SIG-M5 (cell line): ENCODE data around the gene BPI.
"Not testable (repeated sequence)": the region's sequence is repeated elsewhere in the genome, so short reads cannot be mapped to it uniquely, and the experiment has no call there.

ENCODE experiments used
- DNase-seq: peaks from one replicate; lab custom pipeline; 2025; lab: John Stamatoyannopoulos, UW

Gene BPI

DNA sequence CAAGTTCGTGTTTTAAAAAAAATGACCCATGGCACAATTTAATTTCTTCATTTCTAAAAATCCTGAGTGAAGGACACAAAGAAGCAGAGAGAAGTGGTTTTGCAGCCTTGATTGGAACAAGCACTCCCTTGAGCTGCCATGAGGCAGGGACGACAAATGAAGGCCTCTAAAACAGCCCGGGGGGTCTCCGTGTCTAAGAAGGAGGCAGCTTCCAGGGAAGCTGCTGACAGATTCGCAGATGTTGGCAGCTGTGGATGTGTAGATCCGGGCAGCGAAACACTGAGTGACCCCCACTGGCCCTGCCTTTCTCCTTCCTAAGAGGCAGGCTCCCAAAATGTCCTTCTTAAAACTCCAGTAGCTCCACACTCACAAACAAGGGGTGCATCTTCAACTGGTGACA lies 32.8 kb downstream of the BPI start:
- no peak for DNase-seq

GRCh38 chr20:38337561-38338140 lies 33.7 kb downstream of the BPI start:
- no peak for DNase-seq

DNA sequence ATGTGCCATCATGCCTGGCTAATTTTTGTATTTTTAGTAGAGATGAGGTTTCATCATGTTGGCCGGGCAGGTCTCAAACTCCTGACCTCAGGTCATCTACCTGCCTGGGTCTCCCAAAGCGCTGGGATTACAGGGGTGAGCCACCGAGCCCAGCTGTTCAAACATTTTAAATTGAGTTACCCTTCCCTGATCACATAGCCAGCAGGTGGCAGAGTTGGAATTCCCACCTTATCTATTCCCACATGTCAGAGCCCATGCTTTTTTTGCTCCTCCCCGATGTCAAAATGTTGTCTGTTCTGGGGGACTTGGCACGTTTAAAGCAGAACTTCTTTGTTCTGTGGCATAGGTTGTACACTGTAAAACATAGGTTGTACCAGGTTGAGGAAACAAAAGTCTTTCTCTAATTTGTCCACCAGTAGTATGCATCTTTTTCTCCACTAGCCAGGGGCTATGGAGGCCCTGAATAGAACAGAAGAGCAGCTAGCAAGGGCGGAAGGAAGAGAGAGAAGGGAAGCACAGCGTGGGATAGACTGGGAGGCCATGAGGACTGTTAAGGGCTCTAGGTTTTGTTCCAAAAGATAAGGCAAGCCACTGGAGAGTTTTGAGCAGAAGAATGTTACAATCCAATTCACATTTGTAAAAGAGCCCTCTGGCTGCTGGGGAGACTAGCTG lies 35.0 kb downstream of the BPI start:
- no peak for DNase-seq

GRCh38 chr20:38339521-38339896 lies 35.6 kb downstream of the BPI start:
- DNase-seq = not testable (repeated sequence)

DNA sequence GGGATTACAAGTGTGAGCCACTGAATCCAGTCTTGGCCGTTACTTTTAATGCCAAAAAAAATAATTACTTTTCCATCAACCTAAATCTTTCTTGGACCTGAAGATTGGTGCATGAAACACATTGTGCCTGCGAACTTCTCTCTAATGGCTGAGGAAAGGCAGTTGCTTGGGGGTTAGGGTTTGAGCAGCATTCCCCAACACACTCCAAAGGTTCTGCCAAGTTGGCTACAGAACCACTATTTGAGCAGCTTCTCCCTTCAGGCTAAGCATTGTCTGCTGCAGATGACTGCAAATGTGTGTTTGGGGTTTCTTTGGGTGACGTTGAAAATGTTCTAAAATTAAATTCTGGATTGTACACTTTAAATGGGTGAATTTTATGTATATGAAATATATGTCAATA lies 36.0 kb downstream of the BPI start:
- no peak for DNase-seq

DNA sequence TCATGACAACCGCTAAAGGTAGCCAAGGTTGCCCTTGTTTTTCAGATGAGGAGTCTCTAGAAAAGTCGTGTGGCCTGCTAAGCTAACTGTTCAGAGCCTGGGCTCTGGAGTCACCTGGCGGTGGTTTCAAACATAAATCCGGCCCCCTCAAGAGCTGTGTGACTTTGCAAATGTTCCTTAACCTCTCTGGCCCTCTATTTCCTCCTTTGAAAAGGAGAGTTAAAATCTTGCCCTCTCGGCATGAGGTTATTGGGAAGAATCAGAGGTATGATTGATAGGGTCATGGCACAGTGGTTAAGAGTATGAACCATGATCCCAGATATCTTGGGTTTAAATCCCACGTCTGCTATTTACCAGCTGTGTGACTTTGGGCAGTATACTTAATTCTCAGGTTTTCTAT lies 36.7 kb downstream of the BPI start:
- no peak for DNase-seq

DNA sequence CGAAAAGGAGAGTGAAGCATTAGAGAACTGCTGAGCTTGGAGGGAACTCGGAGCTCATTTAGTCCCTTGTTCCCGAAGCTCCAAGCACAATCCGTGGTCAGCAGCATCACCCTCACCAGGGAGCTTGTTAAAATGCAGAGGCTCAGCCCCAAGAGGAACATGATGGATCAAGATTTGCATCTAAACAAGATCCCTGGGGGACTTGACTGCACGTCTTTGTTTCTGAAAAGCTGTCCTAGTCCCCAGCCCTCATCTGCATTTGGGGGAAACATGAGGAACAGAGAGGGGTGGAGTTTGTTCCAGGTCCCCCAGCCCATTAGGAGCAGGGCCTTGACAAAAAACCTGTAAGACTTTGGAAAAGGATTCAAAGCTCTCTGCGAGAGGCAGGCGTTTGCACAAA lies 38.3 kb downstream of the BPI start:
- DNase-seq = no peak

GRCh38 chr20:38342713-38343310 lies 38.9 kb downstream of the BPI start:
- no peak for DNase-seq

- no peak for DNase-seq
These were observed 39.6 kb downstream of the BPI start for GRCh38 chr20:38343311-38344106.

- DNase-seq = no peak
These were observed 40.2 kb downstream of the BPI start for GRCh38 chr20:38344107-38344701.

- no peak for DNase-seq
These were observed 41.7 kb downstream of the BPI start for GRCh38 chr20:38345643-38346042.

GRCh38 chr20:38346247-38346651 lies 42.3 kb downstream of the BPI start, which contains the start of gene LBP:
LBP (plus strand) TSS chr20:38346482; CDS start chr20:38346517, 35 bp downstream.
- DNase-seq = no peak

GRCh38 chr20:38346741-38347140 lies 42.8 kb downstream of the BPI start:
- DNase-seq = no peak

DNA sequence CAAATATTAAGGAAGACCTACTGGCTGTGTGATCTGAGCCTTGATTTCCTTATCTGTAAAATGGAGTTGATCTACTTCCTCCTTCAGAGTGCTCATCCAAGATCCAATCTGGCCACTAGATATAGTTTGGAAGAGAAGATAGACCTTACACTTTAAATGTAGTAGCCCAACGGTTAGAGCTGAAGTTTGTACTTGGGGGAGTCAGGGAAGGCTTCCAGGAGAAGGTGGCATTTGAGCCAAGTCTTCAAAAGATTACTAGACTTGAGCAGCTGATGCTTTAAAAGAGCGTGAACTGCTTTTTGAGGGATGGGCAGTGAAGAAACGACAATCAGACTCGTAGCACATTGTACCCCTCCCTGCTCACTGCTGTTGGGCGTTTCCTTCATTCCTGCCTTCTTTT lies 45.9 kb downstream of the BPI start:
- DNase-seq = no peak

DNA sequence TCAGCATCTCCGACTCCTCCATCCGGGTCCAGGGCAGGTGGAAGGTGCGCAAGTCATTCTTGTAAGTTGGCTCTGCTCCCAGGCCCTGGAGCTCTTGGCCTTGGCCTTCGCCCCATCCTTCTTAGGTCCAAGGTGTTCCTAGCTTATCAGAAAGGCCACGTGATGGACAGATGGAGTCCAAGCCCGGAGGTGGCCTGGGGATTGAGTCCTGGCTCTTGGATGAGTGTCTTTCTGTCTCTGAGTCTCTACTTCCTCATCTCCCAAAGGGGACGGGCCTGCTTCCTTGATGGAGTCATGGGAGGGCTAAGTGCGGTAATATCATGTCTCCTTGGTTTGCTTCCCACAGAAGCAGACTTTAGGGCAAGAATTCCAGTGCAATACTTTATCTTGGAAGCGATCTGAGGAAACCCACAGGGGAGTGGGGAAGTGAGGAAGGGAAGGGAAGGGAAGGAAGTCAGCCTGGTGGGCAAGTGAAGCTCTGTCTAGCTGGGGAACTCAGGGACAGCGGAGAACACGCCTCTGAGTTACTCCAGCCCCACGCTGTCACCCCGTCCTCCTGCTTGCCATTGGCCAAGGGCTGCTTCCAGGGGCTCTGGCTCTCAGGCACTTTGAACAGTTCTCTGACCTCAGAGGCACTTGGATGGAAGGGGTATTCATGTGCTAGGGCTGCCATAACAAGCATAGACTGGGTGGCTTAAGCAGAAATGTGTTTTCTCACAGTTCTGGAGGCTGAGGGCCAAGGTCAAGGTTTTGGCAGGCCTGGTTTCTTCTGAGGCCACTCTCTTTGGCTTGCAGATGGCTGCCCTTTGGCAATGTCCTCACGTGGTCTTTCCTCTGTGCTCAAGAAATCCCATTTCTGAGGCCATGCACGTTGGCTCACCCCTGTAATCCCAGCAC lies 47.2 kb downstream of the BPI start:
- no peak for DNase-seq

GRCh38 chr20:38353316-38353715 lies 49.4 kb downstream of the BPI start:
- DNase-seq = no peak

GRCh38 chr20:38354227-38354626 lies 50.3 kb downstream of the BPI start:
- DNase-seq = no peak

DNA sequence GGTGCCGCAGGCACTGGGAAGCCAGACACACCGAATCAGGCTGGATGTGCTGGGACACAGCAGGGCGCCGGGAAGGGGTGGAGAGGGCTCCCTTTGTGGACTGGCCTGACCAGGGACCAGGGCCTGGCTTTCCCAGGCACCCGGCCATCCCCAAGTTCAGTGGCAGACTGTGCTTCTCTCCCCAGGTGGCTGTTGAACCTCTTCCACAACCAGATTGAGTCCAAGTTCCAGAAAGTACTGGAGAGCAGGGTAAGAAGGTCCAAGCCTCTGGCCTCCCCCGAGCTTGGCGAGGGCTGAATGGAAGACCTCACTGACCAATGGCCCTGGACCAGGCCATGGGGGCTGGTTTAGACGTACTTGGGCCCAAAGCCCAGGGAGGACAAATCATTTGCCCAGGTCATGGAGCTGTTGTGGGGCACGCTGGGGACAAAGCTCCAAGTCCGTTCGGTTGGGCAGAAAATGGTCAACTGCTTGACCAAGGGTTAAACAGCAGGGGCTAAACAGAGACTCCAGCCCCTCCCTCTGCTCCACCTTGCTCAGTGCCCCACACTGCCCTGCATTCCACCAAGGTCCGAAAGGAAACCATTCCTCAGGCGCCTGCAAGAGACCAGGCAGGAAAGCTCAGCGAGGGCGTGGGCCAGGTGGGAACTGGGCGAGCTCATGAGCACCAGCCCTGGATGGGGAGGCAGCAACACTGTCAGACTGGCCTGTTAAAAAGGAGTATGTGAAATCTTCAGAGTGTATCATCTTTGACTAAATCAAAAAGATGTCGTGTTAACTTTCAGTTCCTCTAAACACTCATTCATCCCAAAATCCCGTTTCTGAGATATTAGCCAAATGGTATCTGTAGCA lies 51.4 kb downstream of the BPI start:
- DNase-seq = no peak

- DNase-seq = no peak
These were observed 53.8 kb downstream of the BPI start for GRCh38 chr20:38357653-38358207.

- DNase-seq = no peak
These were observed 54.6 kb downstream of the BPI start for GRCh38 chr20:38358556-38358955.
